Frontal cortex (tissue), 4 donors: ENCODE measurements around the gene HSPE1. TPM values are rescaled to one million over a fixed set of nuclear protein-coding genes. Genes with fewer than 3 reads are reported as not detected.
"Not testable (repeated sequence)": the region's sequence is repeated elsewhere in the genome, so short reads cannot be mapped to it uniquely, and the experiment has no call there.

Experiments used
- DNase-seq, 2 donors: peaks; one replicate each; pipeline ENCODE4 v3.0.0; 2012; ENCODE audit warnings: low spot score in 2 of 2
- FAIRE-seq: peaks from 2 replicates; lab custom pipeline; 2012; peaks lifted over from hg19 to GRCh38; lab: Jason Lieb, UNC
- small RNA-seq: library from RNA; depleted of rRNA; stranded (forward); fragments of <200 nt; gene quantifications from one replicate; pipeline ENCODE3, GENCODE V24; 2014
- total RNA-seq: library from RNA; depleted of rRNA; stranded (reverse); fragments of >200 nt; gene quantifications from one replicate; pipeline ENCODE4 v1.2.3, GENCODE V29; 2014
- donor health status: control.
- donor health status: control.
- donor health status: control.

The HSPE1 gene
- total RNA-seq, 1 donor from 2014 or later, result 62.8 TPM

DNA sequence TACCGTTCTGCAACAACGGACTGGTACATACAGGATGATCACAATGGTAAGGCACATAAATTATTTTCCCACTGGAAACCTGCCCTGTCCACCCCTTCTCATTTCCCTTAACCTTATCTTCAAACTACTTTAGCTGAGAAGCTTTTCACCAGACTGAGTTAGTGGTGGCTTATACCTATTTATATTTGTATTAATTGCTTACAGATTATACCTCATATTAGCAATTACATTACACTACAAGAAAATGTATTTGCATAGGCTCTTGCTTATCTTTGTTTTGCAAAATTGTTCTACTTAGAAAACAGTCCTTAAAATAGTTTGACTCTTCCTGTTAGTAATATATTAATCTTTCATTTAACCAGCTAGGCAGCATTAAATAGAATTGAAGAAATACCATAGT is 51.1 kb downstream of the HSPE1 start:
- FAIRE-seq, DNase-seq: not testable (repeated sequence)

Small RNAs within 50 kb of the gene (small RNA-seq; reads per million reads assigned to genes)
- gene AC020550.1, result not detected

Other genes starting within 250 kb of the HSPE1 start
- gene ANKRD44, start 189.6 kb upstream of the HSPE1 start, total RNA-seq, result 101 TPM
- 250 TPM for gene SF3B1, start 65.4 kb upstream of the HSPE1 start, total RNA-seq
- gene COQ10B, start 46.8 kb upstream of the HSPE1 start, total RNA-seq, result 35.9 TPM
- 157 TPM for gene HSPD1, start 539 bp upstream of the HSPE1 start, total RNA-seq
- gene MOB4, start 15.7 kb downstream of the HSPE1 start, total RNA-seq, result 88.9 TPM
- gene RFTN2, start 175.2 kb downstream of the HSPE1 start, total RNA-seq, result 22.8 TPM
- gene MARS2, start 205.0 kb downstream of the HSPE1 start, total RNA-seq, result 9.8 TPM